Neural cell (in vitro differentiated cells): Measurements from ENCODE around the gene HHIPL1. TPM values are rescaled to one million over a fixed set of nuclear protein-coding genes. Genes with fewer than 3 reads are reported as not detected.

ENCODE experiments used
- H2AFZ ChIP-seq: fragments of 200-600, 300-800 bp; sonication (generic), shearing (Covaris generic); 2 replicates; pipeline ENCODE4 v1.6.0; 2014; ENCODE audit warnings: low read depth, mild to moderate bottlenecking, antibody characterized with exemption, low read length, moderate library complexity
- H3F3A ChIP-seq: fragments of 200-600 bp; shearing (Covaris generic); 2 replicates; pipeline ENCODE4 v1.6.1; 2016; ENCODE audit warnings: mild to moderate bottlenecking, moderate library complexity, mixed read lengths, antibody characterized with exemption, low read length; ENCODE audit not compliant: insufficient read depth, poor library complexity, severe bottlenecking
- H3K27ac ChIP-seq: fragments of 200-600, 300-800 bp; sonication (generic), shearing (Covaris generic); 2 replicates; pipeline ENCODE4 v1.5.1; 2014; ENCODE audit warnings: mild to moderate bottlenecking, low read length, moderate library complexity
- H3K27me3 ChIP-seq: fragments of 300-800, 200-600 bp; sonication (generic), shearing (Covaris generic); 2 replicates; pipeline ENCODE4 v1.6.0; 2014; ENCODE audit warnings: mild to moderate bottlenecking, low read depth, low read length, moderate library complexity; ENCODE audit not compliant: insufficient read depth
- H3K36me3 ChIP-seq: fragments of 300-800, 200-600 bp; sonication (generic), shearing (Covaris generic); 2 replicates; pipeline ENCODE4 v1.5.1; 2014; ENCODE audit warnings: mild to moderate bottlenecking, antibody characterized with exemption, low read length, moderate library complexity; ENCODE audit not compliant: insufficient read depth
- H3K4me2 ChIP-seq: fragments of 300-800, 200-600 bp; sonication (generic), shearing (Covaris generic); 2 replicates; pipeline ENCODE4 v1.6.0; 2014; ENCODE audit warnings: mild to moderate bottlenecking, low read length
- H3K4me3 ChIP-seq: fragments of 300-800, 200-600 bp; sonication (generic), shearing (Covaris generic); 2 replicates; pipeline ENCODE4 v1.5.1; 2014; ENCODE audit warnings: mild to moderate bottlenecking, low read length, moderate library complexity
- H3K79me2 ChIP-seq: fragments of 200-600 bp; shearing (Covaris generic); replicated peaks from 2 replicates; pipeline ENCODE4 v1.6.0; 2014; ENCODE audit warnings: mild to moderate bottlenecking, low read length, moderate library complexity; ENCODE audit not compliant: insufficient read depth
- H3K9ac ChIP-seq: fragments of 300-800, 200-600 bp; sonication (generic), shearing (Covaris generic); 2 replicates; pipeline ENCODE4 v1.6.1; 2016; ENCODE audit warnings: mild to moderate bottlenecking, low read length, mixed read lengths
- H3K9me2 ChIP-seq: fragments of 200-600 bp; shearing (Covaris generic); 2 replicates; pipeline ENCODE4 v1.6.1; 2016; ENCODE audit warnings: mild to moderate bottlenecking, low read length, mixed read lengths; ENCODE audit not compliant: insufficient read depth
- H3K9me3 ChIP-seq: fragments of 200-600, 300-800 bp; sonication (generic), shearing (Covaris generic); 2 replicates; pipeline ENCODE4 v1.6.1; 2016; ENCODE audit warnings: mild to moderate bottlenecking, mixed run types, low read length, moderate library complexity, mixed read lengths
- H4K20me1 ChIP-seq: fragments of 200-600 bp; shearing (Covaris generic); 2 replicates; pipeline ENCODE4 v1.6.1; 2016; ENCODE audit warnings: mild to moderate bottlenecking, mixed run types; ENCODE audit not compliant: insufficient read depth
- CTCF ChIP-seq: fragments of 450-650 bp; IDR thresholded peaks from 2 replicates; pipeline ENCODE4 v1.5.1; 2014; ENCODE audit warnings: antibody characterized with exemption, mild to moderate bottlenecking, moderate library complexity; ENCODE audit not compliant: poor library complexity, severe bottlenecking
- EZH2 ChIP-seq: fragments of 200-600, 300-800 bp; shearing (Covaris generic), sonication (generic); IDR thresholded peaks from 2 replicates; pipeline ENCODE4 v1.6.1; 2014; ENCODE audit warnings: antibody characterized with exemption, low read length, borderline replicate concordance, mild to moderate bottlenecking; ENCODE audit not compliant: insufficient read depth, poor library complexity, severe bottlenecking
- MXI1 ChIP-seq: fragments of 450-650 bp; conservative IDR thresholded peaks from 2 replicates; pipeline ENCODE4 v1.6.1; 2014; ENCODE audit warnings: antibody characterized with exemption, mild to moderate bottlenecking; ENCODE audit not compliant: poor library complexity, severe bottlenecking
- POLR2AphosphoS5 ChIP-seq: IDR thresholded peaks from 2 replicates; pipeline ENCODE4 v1.6.1; 2012
- RAD21 ChIP-seq: fragments of 450-650 bp; conservative IDR thresholded peaks from 2 replicates; pipeline ENCODE4 v1.6.1; 2014; ENCODE audit warnings: antibody characterized with exemption, mild to moderate bottlenecking, moderate library complexity
- SMC3 ChIP-seq: fragments of 450-650 bp; conservative IDR thresholded peaks from 2 replicates; pipeline ENCODE4 v1.6.1; 2014; ENCODE audit warnings: antibody characterized with exemption, mild to moderate bottlenecking, moderate library complexity; ENCODE audit not compliant: poor library complexity
- TAF1 ChIP-seq: IDR thresholded peaks from 2 replicates; pipeline ENCODE4 v1.6.1; 2012; ENCODE audit warnings: low read depth
- polyA plus RNA-seq: library from polyadenylated mRNA; depleted of rRNA; stranded (reverse); fragments of >200 nt; gene quantifications from 2 replicates; pipeline ENCODE4 v1.2.3, GENCODE V29; 2014
- TF ChIP-seq, protein P1 (sequence below): IDR thresholded peaks from 2 replicates; pipeline ENCODE4 v1.6.1; 2012; ENCODE audit warnings: borderline replicate concordance

HHIPL1 gene
- polyA plus RNA-seq, 1 donor from 2014 or later, result 0.47 TPM

DNA sequence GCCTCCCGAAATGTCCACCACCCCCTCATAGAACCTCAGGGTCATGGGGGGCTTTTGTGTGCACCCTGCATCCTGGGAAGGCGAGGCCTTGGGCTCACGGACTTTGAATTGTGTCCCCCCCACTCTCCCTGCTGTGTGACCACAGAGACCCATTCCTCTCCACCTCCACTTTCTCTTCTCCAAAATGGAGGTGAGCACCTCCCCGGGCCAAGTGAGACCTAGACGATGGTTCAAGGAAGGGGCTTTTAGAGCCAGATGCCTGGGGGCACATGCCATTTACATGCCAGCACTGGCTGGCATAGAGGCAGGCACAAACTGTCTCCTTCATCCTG, 72.7 kb downstream of the HHIPL1 start:
- Histone ChIP-seq H3K9me3 (peaks cover 3% of the 10 kb centered on the region), H3K79me2 (no peaks in the 10 kb centered on the region), H3K27ac (no peak overlapping the region), H3K9me2 (no peaks in the 10 kb centered on the region), H3K36me3 (no peaks in the 10 kb centered on the region), H2AFZ (no peak overlapping the region), H3F3A (no peaks in the 10 kb centered on the region), H3K27me3 (no peaks in the 10 kb centered on the region), H3K4me3 (no peak overlapping the region), H4K20me1 (no peaks in the 10 kb centered on the region), H3K4me2 (no peak overlapping the region), H3K9ac (no peak overlapping the region)
- TF ChIP-seq RAD21 (no peak), CTCF (no peak), SMC3 (no peak), EZH2 (no peak), POLR2AphosphoS5 (no peak), TAF1 (no peak)
- TF ChIP-seq, protein P1, sequence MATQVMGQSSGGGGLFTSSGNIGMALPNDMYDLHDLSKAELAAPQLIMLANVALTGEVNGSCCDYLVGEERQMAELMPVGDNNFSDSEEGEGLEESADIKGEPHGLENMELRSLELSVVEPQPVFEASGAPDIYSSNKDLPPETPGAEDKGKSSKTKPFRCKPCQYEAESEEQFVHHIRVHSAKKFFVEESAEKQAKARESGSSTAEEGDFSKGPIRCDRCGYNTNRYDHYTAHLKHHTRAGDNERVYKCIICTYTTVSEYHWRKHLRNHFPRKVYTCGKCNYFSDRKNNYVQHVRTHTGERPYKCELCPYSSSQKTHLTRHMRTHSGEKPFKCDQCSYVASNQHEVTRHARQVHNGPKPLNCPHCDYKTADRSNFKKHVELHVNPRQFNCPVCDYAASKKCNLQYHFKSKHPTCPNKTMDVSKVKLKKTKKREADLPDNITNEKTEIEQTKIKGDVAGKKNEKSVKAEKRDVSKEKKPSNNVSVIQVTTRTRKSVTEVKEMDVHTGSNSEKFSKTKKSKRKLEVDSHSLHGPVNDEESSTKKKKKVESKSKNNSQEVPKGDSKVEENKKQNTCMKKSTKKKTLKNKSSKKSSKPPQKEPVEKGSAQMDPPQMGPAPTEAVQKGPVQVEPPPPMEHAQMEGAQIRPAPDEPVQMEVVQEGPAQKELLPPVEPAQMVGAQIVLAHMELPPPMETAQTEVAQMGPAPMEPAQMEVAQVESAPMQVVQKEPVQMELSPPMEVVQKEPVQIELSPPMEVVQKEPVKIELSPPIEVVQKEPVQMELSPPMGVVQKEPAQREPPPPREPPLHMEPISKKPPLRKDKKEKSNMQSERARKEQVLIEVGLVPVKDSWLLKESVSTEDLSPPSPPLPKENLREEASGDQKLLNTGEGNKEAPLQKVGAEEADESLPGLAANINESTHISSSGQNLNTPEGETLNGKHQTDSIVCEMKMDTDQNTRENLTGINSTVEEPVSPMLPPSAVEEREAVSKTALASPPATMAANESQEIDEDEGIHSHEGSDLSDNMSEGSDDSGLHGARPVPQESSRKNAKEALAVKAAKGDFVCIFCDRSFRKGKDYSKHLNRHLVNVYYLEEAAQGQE, result no peak

- Histone ChIP-seq H4K20me1 (no peaks in the 10 kb centered on the region), H3K27ac (no peak overlapping the region), H3F3A (no peaks in the 10 kb centered on the region), H3K4me3 (no peak overlapping the region), H2AFZ (no peak overlapping the region), H3K9ac (no peak overlapping the region), H3K4me2 (no peak overlapping the region), H3K9me2 (no peaks in the 10 kb centered on the region), H3K36me3 (no peaks in the 10 kb centered on the region), H3K9me3 (peaks cover 2% of the 10 kb centered on the region), H3K79me2 (no peaks in the 10 kb centered on the region), H3K27me3 (no peaks in the 10 kb centered on the region)
- no peak for TF ChIP-seq RAD21
- TF ChIP-seq MXI1, result no peak
- TF ChIP-seq, protein P1, result no peak
Measured at GRCh38 chr14:99718031-99718810, 73.3 kb downstream of the HHIPL1 start.
